ENCODE data around the gene GPR143. TPM values are rescaled to one million over a fixed set of nuclear protein-coding genes. Genes with fewer than 3 reads are reported as not detected.

Gene GPR143
- total and polyA plus RNA-seq, 7 donors: 0.70 TPM; not detected in 6

GRCh38 chrX:9759337-9759736 is 6.3 kb downstream of the GPR143 start:
- WGBS, 2 donors: 81 to 82% methylated on average over 8 of the region's 8 CpGs
- Histone ChIP-seq H3K27ac (no peak overlapping the region), H3K4me3 (no peak overlapping the region), H3K9me3 (no peaks in the 10 kb centered on the region), H3K36me3 (no peaks in the 10 kb centered on the region), H3K27me3 (no peaks in the 10 kb centered on the region), H3K4me1 (no peaks in the 10 kb centered on the region)
- no peak for DNase-seq
- intact Hi-C loops (cut with DNase I): no loop called here
- no peak for TF ChIP-seq CTCF (IDR thresholded peaks at IDR 0.05)
- no peak for TF ChIP-seq EP300 (IDR thresholded peaks at IDR 0.05)
- TF ChIP-seq POLR2A (IDR thresholded peaks at IDR 0.05): no peak
- TF ChIP-seq POLR2AphosphoS5 (IDR thresholded peaks at IDR 0.05): no peak

- WGBS, 2 donors: 30 to 49% methylated on average over 4 of the region's 4 CpGs
- intact Hi-C loops (cut with DNase I): no loop called here
These were observed 7.5 kb downstream of the GPR143 start for GRCh38 chrX:9758021-9758638.

GRCh38 chrX:9757366-9757765 is 8.3 kb downstream of the GPR143 start:
- DNase-seq: no peak
- Histone ChIP-seq H3K36me3 (no peaks in the 10 kb centered on the region), H3K4me3 (no peak overlapping the region), H3K27me3 (no peaks in the 10 kb centered on the region), H3K27ac (no peak overlapping the region), H3K4me1 (no peaks in the 10 kb centered on the region), H3K9me3 (no peaks in the 10 kb centered on the region)
- TF ChIP-seq EP300 (IDR thresholded peaks at IDR 0.05) (no peak), POLR2AphosphoS5 (IDR thresholded peaks at IDR 0.05) (no peak), POLR2A (IDR thresholded peaks at IDR 0.05) (no peak), CTCF (IDR thresholded peaks at IDR 0.05) (no peak)
- 94 to 97% methylated on average over 7 of the region's 7 CpGs for WGBS, 2 donors
- intact Hi-C loops (cut with DNase I): no loop called here

More at GRCh38 chrX:9758021-9758638, 7.5 kb downstream of the GPR143 start:
- Histone ChIP-seq H3K27me3 (no peaks in the 10 kb centered on the region), H3K4me3 (no peak overlapping the region), H3K9me3 (no peaks in the 10 kb centered on the region), H3K36me3 (no peaks in the 10 kb centered on the region), H3K27ac (no peak overlapping the region), H3K4me1 (no peaks in the 10 kb centered on the region)
- TF ChIP-seq POLR2AphosphoS5 (IDR thresholded peaks at IDR 0.05): no peak
- no peak for TF ChIP-seq CTCF (IDR thresholded peaks at IDR 0.05)
- TF ChIP-seq POLR2A (IDR thresholded peaks at IDR 0.05): no peak
- TF ChIP-seq EP300 (IDR thresholded peaks at IDR 0.05): no peak
- no peak for DNase-seq

GRCh38 chrX:9749146-9749692 is 16.4 kb downstream of the GPR143 start:
- WGBS, 2 donors: 58 to 68% methylated on average over 11 of the region's 11 CpGs
- Histone ChIP-seq H3K36me3 (no peaks in the 10 kb centered on the region), H3K4me1 (no peaks in the 10 kb centered on the region), H3K4me3 (no peak overlapping the region), H3K9me3 (peaks cover 0 to 2% (median 0%) of the 10 kb centered on the region in 4 donors), H3K27ac (no peak overlapping the region), H3K27me3 (no peaks in the 10 kb centered on the region)
- TF ChIP-seq CTCF (IDR thresholded peaks at IDR 0.05): no peak
- no peak for TF ChIP-seq EP300 (IDR thresholded peaks at IDR 0.05)
- no peak for TF ChIP-seq POLR2AphosphoS5 (IDR thresholded peaks at IDR 0.05)
- TF ChIP-seq POLR2A (IDR thresholded peaks at IDR 0.05): no peak
- no peak for DNase-seq
- intact Hi-C loops (cut with DNase I): no loop called here

Measured in sigmoid colon (tissue), 7 donors.